Colonic mucosa (tissue), 4 donors: ENCODE measurements around the gene CUX1. TPM values are rescaled to one million over a fixed set of nuclear protein-coding genes. Genes with fewer than 3 reads are reported as not detected.

Source experiments
- DNase-seq: peaks from one replicate; pipeline ENCODE4 v3.0.0-alpha.2; 2020
- H3K27ac ChIP-seq: fragments of 200-600 bp; one replicate; pipeline ENCODE4 v1.8.0; 2021
- H3K27me3 ChIP-seq: fragments of 200-600 bp; one replicate; pipeline ENCODE4 v1.8.0; 2021
- H3K36me3 ChIP-seq: fragments of 200-600 bp; one replicate; pipeline ENCODE4 v1.8.0; 2021
- H3K4me1 ChIP-seq: fragments of 200-600 bp; one replicate; pipeline ENCODE4 v1.8.0; 2021; ENCODE audit warnings: mild to moderate bottlenecking
- H3K4me3 ChIP-seq: fragments of 200-600 bp; one replicate; pipeline ENCODE4 v1.8.0; 2021
- H3K9ac ChIP-seq, 2 donors: one replicate each; pipeline ENCODE4 v1.7.0; 2013; ENCODE audit warnings: control low read depth in 2 of 2, low read depth in 2 of 2, low read length in 2 of 2
- H3K9me3 ChIP-seq: fragments of 200-600 bp; one replicate; pipeline ENCODE4 v1.8.0; 2021
- intact Hi-C: fragments of 100-400 bp; cut with DNase I; formaldehyde crosslinking; loops from one replicate; pipeline ENCODE4 v1.14.1; 2022
- total RNA-seq, 2 donors: library from RNA; stranded (reverse); fragmentation: NEBNext Ultra II Directional in 1 of 2; extraction: Animal tissue kit (Norgen Biotek cat#: 25700) in 1 of 2; gene quantifications; one replicate each; pipeline ENCODE4 v1.2.1, GENCODE V29; 2021
- TF ChIP-seq, protein P1 (sequence below): fragments of 200-600 bp; IDR thresholded peaks from one replicate; pipeline ENCODE4 v1.8.0; 2022; ENCODE audit warnings: antibody characterized with exemption, mild to moderate bottlenecking
- donor health status: healthy.
- donor health status: DM: no; HTN: no; CAD: no.
- donor health status: DM: no; HTN: no; CAD: no.

The CUX1 gene
- total RNA-seq, 2 donors from 2014 or later, result 68.5 to 97.5 TPM

DNA sequence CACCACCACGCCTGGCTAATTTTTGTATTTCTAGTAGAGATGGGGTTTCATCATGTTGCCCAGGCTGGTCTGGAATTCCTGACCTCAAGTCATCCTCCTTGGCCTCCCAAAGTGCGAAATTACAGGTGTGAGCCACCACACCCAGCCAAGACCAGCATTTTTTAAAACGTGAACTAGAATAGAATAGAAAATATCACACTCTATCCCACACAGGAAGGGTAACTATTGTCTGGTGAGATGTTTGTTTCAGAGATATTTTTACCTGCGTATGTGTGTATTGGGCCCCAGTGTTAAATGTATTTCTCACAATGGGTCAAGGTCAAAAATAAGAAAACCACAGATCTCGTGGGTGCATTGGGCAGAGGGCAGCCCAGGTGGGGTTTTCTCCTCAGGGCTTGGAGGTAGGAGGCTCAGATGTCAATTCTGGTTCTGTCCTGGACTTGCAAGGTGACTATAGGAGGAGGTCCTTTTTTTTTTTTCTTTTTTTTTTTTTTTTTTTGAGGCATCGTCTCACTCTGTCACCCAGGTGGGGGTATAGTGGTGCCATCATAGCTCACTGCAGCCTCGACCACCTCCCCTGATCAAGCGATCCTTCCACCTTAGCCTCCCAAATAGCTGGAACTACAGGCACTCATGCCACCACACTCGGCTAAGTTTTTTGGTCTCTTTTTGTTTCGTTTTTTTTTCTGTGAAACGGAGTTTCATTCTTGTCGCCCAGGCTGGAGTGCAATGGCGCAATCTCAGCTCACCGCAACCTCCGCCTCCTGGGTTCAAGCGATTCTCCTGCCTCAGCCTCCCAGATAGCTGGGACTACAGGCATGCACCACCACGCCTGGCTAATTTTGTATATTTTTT is 488.2 kb downstream of the CUX1 start:
- no peak for DNase-seq
- no peaks in the 10 kb centered on the region for H3K36me3 ChIP-seq
- intact Hi-C loops, result no loop called here

DNA sequence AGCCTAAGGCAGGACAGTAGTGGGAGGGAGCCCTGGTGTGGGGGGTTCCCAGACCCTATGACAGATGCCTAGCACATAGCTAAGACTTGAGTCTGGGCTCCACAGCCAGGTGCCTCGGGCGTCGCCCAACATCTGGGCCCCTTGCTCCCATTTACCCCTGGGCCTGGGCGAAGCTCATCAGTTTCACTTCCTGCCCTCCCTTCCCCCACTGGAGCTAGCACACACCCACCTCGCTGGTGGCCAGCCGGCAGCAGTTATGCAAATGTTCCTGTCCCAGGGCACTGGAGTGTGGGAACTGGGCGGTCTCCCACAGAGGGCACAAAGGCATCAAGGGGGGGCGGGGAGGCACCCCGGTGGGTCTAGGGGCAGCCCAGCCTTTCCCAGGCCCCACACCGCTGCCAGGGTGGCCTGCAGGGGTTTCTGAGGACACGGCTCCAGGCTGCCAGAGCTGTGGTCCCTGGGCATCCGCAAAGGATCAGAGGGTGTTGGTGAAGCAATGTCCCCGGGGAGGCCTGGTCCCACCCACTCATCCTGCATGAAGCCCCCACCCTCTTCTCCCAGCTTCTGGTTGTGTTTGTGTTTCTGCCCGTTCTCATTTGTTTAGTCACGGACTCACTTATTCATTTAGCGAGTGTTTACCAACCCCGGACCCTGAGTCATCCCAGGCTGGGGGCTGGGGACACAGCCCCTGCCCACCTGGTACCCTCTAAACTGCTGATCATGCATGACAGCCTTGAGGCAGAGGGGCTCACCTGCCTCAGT is 489.7 kb downstream of the CUX1 start:
- peaks cover 5% of the 10 kb centered on the region for H3K4me1 ChIP-seq
- DNase-seq, result peak; percentile 80
- no peaks in the 10 kb centered on the region for H3K9me3 ChIP-seq
- H3K4me3 ChIP-seq, result peak overlapping the region; percentile 21
- intact Hi-C loops, result no loop called here
- no peak overlapping the region for H3K27ac ChIP-seq
- no peaks in the 10 kb centered on the region for H3K27me3 ChIP-seq
- H3K9ac ChIP-seq, result peak overlapping the region; percentile 15 to 53
- TF ChIP-seq, protein P1, sequence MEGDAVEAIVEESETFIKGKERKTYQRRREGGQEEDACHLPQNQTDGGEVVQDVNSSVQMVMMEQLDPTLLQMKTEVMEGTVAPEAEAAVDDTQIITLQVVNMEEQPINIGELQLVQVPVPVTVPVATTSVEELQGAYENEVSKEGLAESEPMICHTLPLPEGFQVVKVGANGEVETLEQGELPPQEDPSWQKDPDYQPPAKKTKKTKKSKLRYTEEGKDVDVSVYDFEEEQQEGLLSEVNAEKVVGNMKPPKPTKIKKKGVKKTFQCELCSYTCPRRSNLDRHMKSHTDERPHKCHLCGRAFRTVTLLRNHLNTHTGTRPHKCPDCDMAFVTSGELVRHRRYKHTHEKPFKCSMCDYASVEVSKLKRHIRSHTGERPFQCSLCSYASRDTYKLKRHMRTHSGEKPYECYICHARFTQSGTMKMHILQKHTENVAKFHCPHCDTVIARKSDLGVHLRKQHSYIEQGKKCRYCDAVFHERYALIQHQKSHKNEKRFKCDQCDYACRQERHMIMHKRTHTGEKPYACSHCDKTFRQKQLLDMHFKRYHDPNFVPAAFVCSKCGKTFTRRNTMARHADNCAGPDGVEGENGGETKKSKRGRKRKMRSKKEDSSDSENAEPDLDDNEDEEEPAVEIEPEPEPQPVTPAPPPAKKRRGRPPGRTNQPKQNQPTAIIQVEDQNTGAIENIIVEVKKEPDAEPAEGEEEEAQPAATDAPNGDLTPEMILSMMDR, result no peak
- H3K36me3 ChIP-seq, result no peaks in the 10 kb centered on the region

More for the DNA sequence above, 488.2 kb downstream of the CUX1 start:
- no peaks in the 10 kb centered on the region for H3K27me3 ChIP-seq
- no peak overlapping the region for H3K9ac ChIP-seq
- no peaks in the 10 kb centered on the region for H3K9me3 ChIP-seq
- no peak overlapping the region for H3K27ac ChIP-seq
- TF ChIP-seq, protein P1, result no peak
- no peak overlapping the region for H3K4me3 ChIP-seq
- H3K4me1 ChIP-seq, result peaks cover 5% of the 10 kb centered on the region

DNA sequence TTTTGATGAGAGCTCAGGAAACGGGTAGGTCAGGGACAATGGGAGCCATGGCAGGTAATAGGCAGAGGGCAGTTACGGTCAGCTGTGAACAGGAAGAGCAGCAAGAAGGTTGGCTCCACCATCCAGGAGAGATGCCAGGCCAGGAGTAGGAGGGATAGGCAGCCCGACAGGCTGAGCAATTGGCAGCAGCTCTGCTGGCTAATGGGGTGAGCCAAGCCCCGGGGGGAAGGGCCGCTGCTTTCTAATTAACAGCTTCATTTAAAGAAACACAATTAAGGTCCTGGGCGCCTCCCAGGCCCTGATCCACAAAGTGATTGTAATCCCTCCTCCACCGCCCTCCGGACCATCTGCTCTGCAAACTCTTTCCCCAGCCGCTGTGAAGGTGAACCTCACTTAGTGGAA is 493.0 kb downstream of the CUX1 start:
- Histone ChIP-seq H3K9me3 (no peaks in the 10 kb centered on the region), H3K27ac (no peak overlapping the region), H3K4me3 (no peak overlapping the region), H3K9ac (no peak overlapping the region), H3K4me1 (peaks cover 5% of the 10 kb centered on the region), H3K36me3 (no peaks in the 10 kb centered on the region), H3K27me3 (no peaks in the 10 kb centered on the region)
- TF ChIP-seq, protein P1, result no peak
- DNase-seq, result no peak
- intact Hi-C loops, result no loop called here

DNA sequence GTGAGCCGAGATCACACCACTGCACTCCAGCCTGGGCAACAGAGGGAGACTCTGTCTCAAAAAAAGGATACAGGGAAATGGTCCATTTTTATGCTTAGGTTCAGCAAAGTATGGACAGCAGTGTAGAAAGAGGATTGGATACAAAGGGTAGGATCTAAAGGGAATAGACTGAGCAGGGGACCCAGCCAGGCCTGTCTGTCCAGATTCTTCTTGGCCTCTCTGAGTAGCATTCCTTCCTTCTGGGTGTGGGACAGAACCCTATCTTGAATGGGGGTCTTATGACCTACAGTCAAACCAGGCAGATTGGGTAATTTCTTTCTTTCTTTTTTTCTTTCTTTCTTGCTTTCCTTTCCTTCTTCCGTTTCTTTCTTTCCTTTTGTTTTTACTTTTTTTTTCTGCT is 494.9 kb downstream of the CUX1 start:
- TF ChIP-seq, protein P1, result no peak
- Histone ChIP-seq H3K9ac (no peak overlapping the region), H3K27ac (no peak overlapping the region), H3K4me3 (no peak overlapping the region), H3K4me1 (peaks cover 2% of the 10 kb centered on the region), H3K27me3 (no peaks in the 10 kb centered on the region), H3K9me3 (no peaks in the 10 kb centered on the region), H3K36me3 (no peaks in the 10 kb centered on the region)
- no peak for DNase-seq
- intact Hi-C loops, result no loop called here

DNA sequence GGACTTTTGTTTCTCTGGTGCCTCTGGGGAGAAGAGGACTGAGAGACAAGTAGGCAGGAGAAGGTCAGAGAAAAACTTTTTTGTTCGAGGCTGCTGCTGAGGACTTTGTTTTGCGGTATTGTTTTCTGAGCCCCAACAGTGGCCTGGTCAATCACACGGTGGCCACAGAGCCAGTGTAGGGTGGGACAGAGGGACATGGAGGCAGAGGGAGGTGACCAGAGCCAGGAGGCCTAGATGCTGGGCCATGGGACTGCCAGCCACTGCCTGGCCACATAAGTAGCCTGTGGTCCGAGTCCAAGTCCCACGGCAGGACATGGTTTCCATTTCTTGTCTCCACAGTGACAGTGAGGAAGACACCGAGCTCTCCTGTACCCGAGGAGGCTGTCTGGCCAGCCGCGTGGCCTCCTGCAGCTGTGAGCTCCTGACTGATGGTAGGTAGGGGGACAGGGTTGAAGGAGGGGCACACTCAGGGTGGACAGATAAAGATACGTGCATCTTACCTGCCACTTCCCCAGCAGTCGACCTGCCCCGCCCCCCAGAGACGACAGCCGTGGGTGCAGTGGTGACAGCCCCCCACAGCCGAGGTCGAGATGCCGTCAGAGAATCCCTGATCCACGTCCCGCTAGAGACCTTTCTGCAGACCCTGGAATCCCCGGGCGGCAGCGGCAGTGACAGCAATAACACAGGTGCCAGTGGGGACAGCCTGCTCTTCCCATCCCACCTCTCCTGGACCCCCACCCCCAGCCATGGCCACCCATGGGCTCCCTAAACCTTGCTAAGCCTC is 496.8 kb downstream of the CUX1 start:
- no peak overlapping the region for H3K4me3 ChIP-seq
- TF ChIP-seq, protein P1, result no peak
- H3K9me3 ChIP-seq, result no peaks in the 10 kb centered on the region
- H3K27me3 ChIP-seq, result no peaks in the 10 kb centered on the region
- DNase-seq, result no peak
- H3K36me3 ChIP-seq, result no peaks in the 10 kb centered on the region
- H3K9ac ChIP-seq, result no peak overlapping the region
- intact Hi-C loops, result no loop called here
- H3K4me1 ChIP-seq, result no peaks in the 10 kb centered on the region
- no peak overlapping the region for H3K27ac ChIP-seq
